Parathyroid adenoma (tissue), 2 donors: ENCODE measurements around the gene NTRK3.

ENCODE experiments used
- H2AFZ ChIP-seq: fragments of 300-600 bp; sonication (generic); one replicate; pipeline ENCODE4 v1.7.0; 2017; ENCODE audit warnings: antibody characterized with exemption, mild to moderate bottlenecking
- H3K27ac ChIP-seq: fragments of 300-600 bp; sonication (generic); one replicate; pipeline ENCODE4 v1.7.0; 2017
- H3K27me3 ChIP-seq: fragments of 300-600 bp; sonication (generic); one replicate; pipeline ENCODE4 v1.7.0; 2017; ENCODE audit warnings: low read length; ENCODE audit not compliant: control insufficient read depth, insufficient read depth
- H3K36me3 ChIP-seq: fragments of 300-600 bp; sonication (generic); one replicate; pipeline ENCODE4 v1.7.0; 2017; ENCODE audit warnings: low read length; ENCODE audit not compliant: control insufficient read depth, insufficient read depth
- H3K4me1 ChIP-seq: fragments of 300-600 bp; sonication (generic); one replicate; pipeline ENCODE4 v1.7.0; 2017; ENCODE audit warnings: control low read depth
- H3K4me2 ChIP-seq: fragments of 300-600 bp; sonication (generic); one replicate; pipeline ENCODE4 v1.7.0; 2017; ENCODE audit warnings: low read length
- H3K4me3 ChIP-seq: fragments of 300-600 bp; sonication (generic); one replicate; pipeline ENCODE4 v1.7.0; 2017; ENCODE audit warnings: low read depth, low read length
- H3K79me2 ChIP-seq: fragments of 300-600 bp; sonication (generic); one replicate; pipeline ENCODE4 v1.7.0; 2017; ENCODE audit warnings: control low read depth
- H3K9ac ChIP-seq: fragments of 300-600 bp; sonication (generic); one replicate; pipeline ENCODE4 v1.7.0; 2017; ENCODE audit warnings: mild to moderate bottlenecking
- H3K9me3 ChIP-seq: fragments of 300-600 bp; sonication (generic); one replicate; pipeline ENCODE4 v1.7.0; 2017; ENCODE audit warnings: low read length; ENCODE audit not compliant: control insufficient read depth
- CTCF ChIP-seq: fragments of 300-600 bp; sonication (generic); IDR thresholded peaks from one replicate; pipeline ENCODE4 v1.7.0; 2017; ENCODE audit warnings: antibody characterized with exemption, mild to moderate bottlenecking
- donor health status: primary hyperparathyroidism.

The NTRK3 gene

GRCh38 chr15:88125576-88125975, 131.0 kb downstream of the NTRK3 start:
- TF ChIP-seq CTCF, result no peak

GRCh38 chr15:88124199-88124598, 132.3 kb downstream of the NTRK3 start:
- H3K4me2 ChIP-seq, result no peak overlapping the region
- no peaks in the 10 kb centered on the region for H3K27me3 ChIP-seq
- H2AFZ ChIP-seq, result no peak overlapping the region
- no peak overlapping the region for H3K27ac ChIP-seq
- H3K4me1 ChIP-seq, result no peaks in the 10 kb centered on the region
- H3K9me3 ChIP-seq, result no peaks in the 10 kb centered on the region
- H3K4me3 ChIP-seq, result no peak overlapping the region
- H3K79me2 ChIP-seq, result no peaks in the 10 kb centered on the region
- H3K9ac ChIP-seq, result no peak overlapping the region
- no peaks in the 10 kb centered on the region for H3K36me3 ChIP-seq
- no peak for TF ChIP-seq CTCF

More at GRCh38 chr15:88125576-88125975, 131.0 kb downstream of the NTRK3 start:
- Histone ChIP-seq H3K27me3 (no peaks in the 10 kb centered on the region), H3K27ac (no peak overlapping the region), H3K9me3 (no peaks in the 10 kb centered on the region), H3K79me2 (no peaks in the 10 kb centered on the region), H3K9ac (no peak overlapping the region), H3K4me2 (no peak overlapping the region), H2AFZ (no peak overlapping the region), H3K4me3 (no peak overlapping the region), H3K36me3 (no peaks in the 10 kb centered on the region), H3K4me1 (no peaks in the 10 kb centered on the region)

- Histone ChIP-seq H3K4me3 (no peak overlapping the region), H3K27ac (no peak overlapping the region), H3K79me2 (no peaks in the 10 kb centered on the region), H3K27me3 (no peaks in the 10 kb centered on the region), H3K36me3 (no peaks in the 10 kb centered on the region), H3K9ac (no peak overlapping the region), H3K4me2 (no peak overlapping the region), H3K9me3 (no peaks in the 10 kb centered on the region), H3K4me1 (no peaks in the 10 kb centered on the region), H2AFZ (no peak overlapping the region)
- no peak for TF ChIP-seq CTCF
These were observed 134.5 kb downstream of the NTRK3 start for GRCh38 chr15:88121968-88122530.

- H3K27ac ChIP-seq, result no peak overlapping the region
- no peak overlapping the region for H3K4me3 ChIP-seq
- H2AFZ ChIP-seq, result no peak overlapping the region
- no peak overlapping the region for H3K4me2 ChIP-seq
- no peaks in the 10 kb centered on the region for H3K9me3 ChIP-seq
- H3K9ac ChIP-seq, result no peak overlapping the region
- no peaks in the 10 kb centered on the region for H3K79me2 ChIP-seq
- no peak for TF ChIP-seq CTCF
- no peaks in the 10 kb centered on the region for H3K4me1 ChIP-seq
- H3K36me3 ChIP-seq, result no peaks in the 10 kb centered on the region
- H3K27me3 ChIP-seq, result no peaks in the 10 kb centered on the region
These were observed 136.5 kb downstream of the NTRK3 start for GRCh38 chr15:88120026-88120425.

GRCh38 chr15:88118741-88119140, 137.8 kb downstream of the NTRK3 start:
- no peaks in the 10 kb centered on the region for H3K27me3 ChIP-seq
- no peaks in the 10 kb centered on the region for H3K4me1 ChIP-seq
- no peaks in the 10 kb centered on the region for H3K36me3 ChIP-seq
- no peaks in the 10 kb centered on the region for H3K79me2 ChIP-seq
- no peak overlapping the region for H3K4me3 ChIP-seq
- H3K9ac ChIP-seq, result no peak overlapping the region
- no peaks in the 10 kb centered on the region for H3K9me3 ChIP-seq
- H2AFZ ChIP-seq, result no peak overlapping the region
- H3K4me2 ChIP-seq, result no peak overlapping the region
- no peak overlapping the region for H3K27ac ChIP-seq
- TF ChIP-seq CTCF, result no peak
